Measurements from ENCODE around the gene E2F1.

Gene E2F1

DNA sequence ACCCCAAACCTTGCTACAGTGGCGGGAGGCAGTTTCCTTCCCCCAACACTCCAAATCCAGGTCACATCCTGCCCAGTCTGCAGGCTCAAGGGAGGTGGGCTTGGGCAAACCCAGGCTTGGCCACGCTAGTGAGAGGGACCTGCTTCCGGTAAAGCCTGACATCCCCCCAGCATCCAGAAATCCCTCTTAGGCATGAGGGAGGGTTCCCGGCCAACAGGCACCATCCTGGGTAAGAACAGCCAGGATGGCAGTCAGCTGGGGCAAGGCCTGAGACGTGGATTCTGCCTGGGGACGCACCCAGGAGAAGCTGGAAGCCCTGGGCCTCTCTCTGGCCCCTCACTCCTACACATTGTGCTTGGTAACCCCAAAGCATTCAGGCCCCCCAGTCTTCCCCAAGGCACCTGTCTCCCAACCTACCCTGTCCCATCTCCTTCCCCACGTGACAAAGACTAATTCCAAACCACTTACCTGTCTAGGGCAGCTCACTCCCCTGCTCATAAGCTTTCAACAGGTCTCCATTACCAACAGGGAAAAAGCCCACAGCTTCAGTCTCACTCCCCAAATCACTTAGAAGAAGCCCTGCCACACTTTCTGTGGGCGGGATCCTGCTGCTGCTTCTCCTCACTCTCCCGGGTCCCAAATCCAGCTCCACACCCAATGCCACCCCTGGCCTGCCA, 22.0 kb downstream of the E2F1 start:
- no peak for DNase-seq
- Histone ChIP-seq H4K20me1 (ENCODE audit: insufficient read depth, low read length) (no peaks in the 10 kb centered on the region), H3K27me3 (ENCODE audit: insufficient read depth, low read length, poor library complexity) (no peaks in the 10 kb centered on the region), H2AFZ (ENCODE audit: low read depth, low read length) (peak overlapping the region; percentile 94), H3K36me3 (ENCODE audit: insufficient read depth, low read length) (peaks cover 9% of the 10 kb centered on the region; the same call in 1 of the 2 replicates), H3K9ac (ENCODE audit: low read depth, low read length) (peak overlapping the region; percentile 92), H3K9me3 (ENCODE audit: insufficient read depth, low read length, severe bottlenecking) (no peaks in the 10 kb centered on the region), H3K4me1 (ENCODE audit: insufficient read depth, low read length) (peaks cover 21% of the 10 kb centered on the region), H3K27ac (ENCODE audit: low read length) (peak overlapping the region; percentile 88), H3K79me2 (ENCODE audit: insufficient read depth, low read length) (no peaks in the 10 kb centered on the region), H3K4me3 (ENCODE audit: low read depth in 1 of 2, low read length in 2 of 2) (peak overlapping the region; percentile 59 to 84; a peak in 3 of 4 replicates), H3K4me2 (ENCODE audit: insufficient read depth, low read length) (peak overlapping the region; percentile 84)
- TF ChIP-seq CTCF (IDR thresholded peaks at IDR 0.05; ENCODE audit: borderline replicate concordance, extremely low read depth, low read length, poor library complexity, severe bottlenecking) (no peak), EZH2 (IDR thresholded peaks at IDR 0.05; ENCODE audit: borderline replicate concordance, low read depth, low read length, severe bottlenecking) (no peak)
- peak; percentile 12; the same call in 2 of the 3 replicates for ATAC-seq (ENCODE audit: insufficient read depth, low read depth)

- H3K9ac ChIP-seq (ENCODE audit: low read depth, low read length), result peak overlapping the region; percentile 92
- H3K9me3 ChIP-seq (ENCODE audit: insufficient read depth, low read length, severe bottlenecking), result no peaks in the 10 kb centered on the region
- TF ChIP-seq CTCF (IDR thresholded peaks at IDR 0.05; ENCODE audit: borderline replicate concordance, extremely low read depth, low read length, poor library complexity, severe bottlenecking) (no peak), EZH2 (IDR thresholded peaks at IDR 0.05; ENCODE audit: borderline replicate concordance, low read depth, low read length, severe bottlenecking) (no peak)
- H3K27ac ChIP-seq (ENCODE audit: low read length), result peak overlapping the region; percentile 88
- peaks cover 1% of the 10 kb centered on the region; the same call in 1 of the 2 replicates for H3K36me3 ChIP-seq (ENCODE audit: insufficient read depth, low read length)
- peak overlapping the region; percentile 94 for H2AFZ ChIP-seq (ENCODE audit: low read depth, low read length)
- peak overlapping the region; percentile 84 for H3K4me2 ChIP-seq (ENCODE audit: insufficient read depth, low read length)
- DNase-seq (peak; percentile 89), ATAC-seq (ENCODE audit: insufficient read depth, low read depth) (peak; percentile 94)
- no peaks in the 10 kb centered on the region for H3K79me2 ChIP-seq (ENCODE audit: insufficient read depth, low read length)
- H4K20me1 ChIP-seq (ENCODE audit: insufficient read depth, low read length), result no peaks in the 10 kb centered on the region
- H3K27me3 ChIP-seq (ENCODE audit: insufficient read depth, low read length, poor library complexity), result no peaks in the 10 kb centered on the region
- peak overlapping the region; percentile 59 to 84; a peak in 3 of 4 replicates for H3K4me3 ChIP-seq (ENCODE audit: low read depth in 1 of 2, low read length in 2 of 2)
- H3K4me1 ChIP-seq (ENCODE audit: insufficient read depth, low read length), result peaks cover 21% of the 10 kb centered on the region
These were observed 22.8 kb downstream of the E2F1 start for GRCh38 chr20:33663161-33664084.

DNA sequence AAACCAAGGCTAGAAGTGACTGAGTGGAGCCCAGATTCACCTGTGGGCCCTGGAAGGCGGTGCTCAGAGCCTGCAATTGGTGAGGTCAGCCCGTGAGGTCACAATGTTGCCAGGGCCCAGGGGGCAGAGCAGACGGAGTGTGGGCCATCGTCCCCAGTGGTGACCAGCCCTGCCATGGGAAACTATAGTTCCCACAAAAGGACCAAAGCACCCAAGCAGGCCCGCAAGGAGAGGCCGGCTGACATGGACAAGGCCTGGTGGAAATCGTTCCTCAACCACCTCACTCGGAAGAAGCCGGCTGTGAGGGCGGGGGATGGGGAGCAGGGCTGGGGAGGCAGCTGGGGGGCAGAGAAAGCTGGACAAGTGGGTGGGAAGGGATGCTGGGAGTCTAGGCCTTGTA, 24.0 kb downstream of the E2F1 start, which contains the start of gene C20orf144:
Gene C20orf144 (plus strand): TSS at position 156 of the 400 bp plus-strand sequence. CDS start 19 bp downstream, at position 175.
- Histone ChIP-seq H3K27ac (ENCODE audit: low read length) (peak within 1 kb of the TSS; percentile 88), H3K9me3 (ENCODE audit: insufficient read depth, low read length, severe bottlenecking) (no peaks in the 10 kb centered on the region), H3K79me2 (ENCODE audit: insufficient read depth, low read length) (no peaks in the 10 kb centered on the region), H3K27me3 (ENCODE audit: insufficient read depth, low read length, poor library complexity) (no peaks in the 10 kb centered on the region), H3K4me2 (ENCODE audit: insufficient read depth, low read length) (peak within 1 kb of the TSS; percentile 84), H2AFZ (ENCODE audit: low read depth, low read length) (peak within 1 kb of the TSS; percentile 94), H3K36me3 (ENCODE audit: insufficient read depth, low read length) (peaks cover 3% of the 10 kb centered on the region; the same call in 1 of the 2 replicates), H3K9ac (ENCODE audit: low read depth, low read length) (peak within 1 kb of the TSS; percentile 92), H4K20me1 (ENCODE audit: insufficient read depth, low read length) (no peaks in the 10 kb centered on the region), H3K4me1 (ENCODE audit: insufficient read depth, low read length) (peaks cover 21% of the 10 kb centered on the region), H3K4me3 (ENCODE audit: low read depth in 1 of 2, low read length in 2 of 2) (peak within 1 kb of the TSS; percentile 59 to 84; a peak in 3 of 4 replicates)
- TF ChIP-seq EZH2 (IDR thresholded peaks at IDR 0.05; ENCODE audit: borderline replicate concordance, low read depth, low read length, severe bottlenecking) (no peak), CTCF (IDR thresholded peaks at IDR 0.05; ENCODE audit: borderline replicate concordance, extremely low read depth, low read length, poor library complexity, severe bottlenecking) (no peak)
- ATAC-seq (ENCODE audit: insufficient read depth, low read depth) (no peak), DNase-seq (no peak)

Measured in DND-41 (cell line).